RWPE1 (cell line): ENCODE measurements around the gene TPSAB1.

Experiments used
- CTCF ChIA-PET: fragments of 350-600 bp; sonication (Branson Sonifier 250); formaldehyde crosslinking; extraction: SDS; loops from one replicate; lab custom pipeline; 2021; lab: Yijun Ruan, JAX
- POLR2A ChIA-PET: fragments of 400-600 bp; formaldehyde crosslinking; extraction: SDS; loops from one replicate; lab custom pipeline; 2020; ENCODE audit warnings: antibody characterized with exemption; ENCODE audit not compliant: low non-redundant PET; lab: Yijun Ruan, JAX
- DNase-seq: peaks from one replicate; pipeline ENCODE4 v3.0.0; 2012; ENCODE audit warnings: low spot score
- H3K27ac ChIP-seq: fragments of 450-650 bp; 2 replicates; pipeline ENCODE4 v1.5.1; 2017
- CTCF ChIP-seq: fragments of 450-650 bp; conservative IDR thresholded peaks from 2 replicates; pipeline ENCODE4 v1.5.1; 2017; ENCODE audit warnings: low read depth, mild to moderate bottlenecking

Gene TPSAB1

DNA sequence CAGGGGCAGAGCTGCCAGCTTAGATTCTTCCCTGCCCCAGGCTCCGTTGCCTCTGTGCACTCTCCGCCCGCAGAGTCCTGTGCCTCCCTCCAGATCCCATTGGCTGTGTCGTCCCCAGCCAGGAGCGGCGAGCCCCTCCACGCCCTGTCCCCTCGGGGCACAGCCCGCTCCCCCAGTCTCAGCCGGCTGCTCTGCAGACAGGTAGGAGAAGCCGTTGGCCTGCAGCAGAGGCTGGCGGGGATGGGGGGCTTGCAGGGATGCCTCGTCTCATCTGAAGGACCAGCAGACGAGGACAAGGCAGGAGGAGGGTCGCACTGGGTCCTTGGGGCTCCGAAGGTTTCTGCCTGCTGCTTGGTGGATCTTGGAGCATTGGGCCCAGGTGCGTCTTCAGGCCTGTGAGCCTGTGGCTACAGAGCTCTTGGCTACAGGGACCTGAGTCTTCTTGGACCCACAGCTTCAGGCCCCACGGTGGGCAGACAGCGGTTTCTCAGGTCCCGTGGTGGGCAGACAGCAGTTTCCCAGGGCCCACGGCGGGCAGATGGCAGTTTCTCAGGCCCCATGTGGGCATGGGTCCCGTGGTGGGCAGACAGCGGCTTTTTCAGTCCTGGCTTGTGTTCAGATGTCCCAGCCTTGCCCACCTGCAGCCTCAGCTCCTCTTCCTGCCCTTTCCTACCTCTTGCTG is 21.4 kb upstream of the TPSAB1 start:
- POLR2A ChIA-PET = no interaction called here

GRCh38 chr16:1220098-1220728 is 20.3 kb upstream of the TPSAB1 start:
- ChIA-PET POLR2A (no interaction called here), CTCF (no interaction called here)
- no peak for TF ChIP-seq CTCF
- no peak overlapping the region for H3K27ac ChIP-seq
- DNase-seq = no peak

More for the DNA sequence above, 21.4 kb upstream of the TPSAB1 start:
- no peak for TF ChIP-seq CTCF
- CTCF ChIA-PET = interaction anchor here (0.7 kb wide), 1 partner anchor 25 kb away, joined by 3 read pairs; no protein-coding TSS in a partner anchor
- H3K27ac ChIP-seq = no peak overlapping the region
- DNase-seq = no peak

DNA sequence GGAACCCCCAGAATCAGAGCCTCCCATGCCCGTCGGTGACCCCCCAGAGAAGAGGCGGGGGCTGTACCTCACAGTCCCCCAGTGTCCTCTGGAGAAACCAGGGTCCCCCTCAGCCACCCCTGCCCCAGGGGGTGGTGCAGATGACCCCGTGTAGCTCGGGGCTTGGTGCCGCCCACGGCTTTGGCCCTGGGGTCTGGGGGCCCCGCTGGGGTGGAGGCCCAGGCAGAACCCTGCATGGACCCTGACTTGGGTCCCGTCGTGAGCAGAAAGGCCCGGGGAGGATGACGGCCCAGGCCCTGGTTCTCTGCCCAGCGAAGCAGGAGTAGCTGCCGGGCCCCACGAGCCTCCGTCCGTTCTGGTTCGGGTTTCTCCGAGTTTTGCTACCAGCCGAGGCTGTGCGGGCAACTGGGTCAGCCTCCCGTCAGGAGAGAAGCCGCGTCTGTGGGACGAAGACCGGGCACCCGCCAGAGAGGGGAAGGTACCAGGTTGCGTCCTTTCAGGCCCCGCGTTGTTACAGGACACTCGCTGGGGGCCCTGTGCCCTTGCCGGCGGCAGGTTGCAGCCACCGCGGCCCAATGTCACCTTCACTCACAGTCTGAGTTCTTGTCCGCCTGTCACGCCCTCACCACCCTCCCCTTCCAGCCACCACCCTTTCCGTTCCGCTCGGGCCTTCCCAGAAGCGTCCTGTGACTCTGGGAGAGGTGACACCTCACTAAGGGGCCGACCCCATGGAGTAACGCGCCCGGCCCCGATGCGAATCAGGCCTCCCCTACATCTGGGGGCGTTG is 19.5 kb upstream of the TPSAB1 start:
- ChIA-PET CTCF (no interaction called here), POLR2A (no interaction called here)
- H3K27ac ChIP-seq = no peak overlapping the region
- no peak for DNase-seq
- TF ChIP-seq CTCF = no peak

DNA sequence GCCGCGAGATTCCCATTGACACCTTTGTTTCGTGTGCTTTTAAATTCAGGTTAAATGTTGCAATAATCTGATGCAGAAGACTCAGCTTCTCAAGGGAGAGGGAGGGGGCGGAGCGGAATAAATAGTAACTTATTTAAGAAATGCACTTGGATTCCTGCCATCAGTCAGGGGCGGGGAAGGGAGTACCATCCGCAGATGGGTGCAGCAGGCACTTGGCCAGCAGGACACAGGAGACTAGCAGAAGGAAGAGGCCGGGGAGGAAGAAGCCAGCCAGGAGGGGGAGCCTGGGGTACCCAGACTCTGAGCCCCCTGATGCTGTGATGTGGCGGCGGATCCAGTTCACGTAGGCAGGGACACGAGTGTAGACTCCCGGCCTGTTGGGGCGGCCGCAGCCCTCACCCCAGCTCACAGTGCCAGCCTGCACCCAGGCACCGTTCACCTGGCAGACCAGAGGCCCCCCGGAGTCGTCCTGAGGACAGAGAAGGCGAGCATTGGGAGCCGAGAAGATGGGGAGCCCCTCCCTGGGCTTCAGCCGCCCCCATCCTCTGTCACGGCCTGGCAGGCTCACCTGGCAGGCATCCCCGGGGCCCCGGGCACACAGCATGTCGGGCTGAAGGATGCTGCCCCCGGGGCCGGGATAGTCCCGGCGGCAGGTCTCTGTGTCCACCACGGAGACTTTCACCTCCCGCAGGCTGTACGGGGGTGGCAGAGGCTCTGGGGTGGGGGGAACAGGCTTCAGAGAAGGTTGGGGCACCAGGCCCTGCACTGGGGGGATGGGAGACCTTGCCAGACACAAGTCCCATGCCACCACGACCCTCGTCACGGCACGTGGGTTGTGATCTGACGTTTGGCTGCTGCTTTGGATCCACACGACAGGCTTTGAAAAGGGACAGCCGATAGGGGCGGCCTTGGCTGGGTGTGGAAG is 18.6 kb upstream of the TPSAB1 start:
- POLR2A ChIA-PET = no interaction called here
- H3K27ac ChIP-seq = no peak overlapping the region
- no peak for DNase-seq
- TF ChIP-seq CTCF = no peak
- CTCF ChIA-PET = no interaction called here

DNA sequence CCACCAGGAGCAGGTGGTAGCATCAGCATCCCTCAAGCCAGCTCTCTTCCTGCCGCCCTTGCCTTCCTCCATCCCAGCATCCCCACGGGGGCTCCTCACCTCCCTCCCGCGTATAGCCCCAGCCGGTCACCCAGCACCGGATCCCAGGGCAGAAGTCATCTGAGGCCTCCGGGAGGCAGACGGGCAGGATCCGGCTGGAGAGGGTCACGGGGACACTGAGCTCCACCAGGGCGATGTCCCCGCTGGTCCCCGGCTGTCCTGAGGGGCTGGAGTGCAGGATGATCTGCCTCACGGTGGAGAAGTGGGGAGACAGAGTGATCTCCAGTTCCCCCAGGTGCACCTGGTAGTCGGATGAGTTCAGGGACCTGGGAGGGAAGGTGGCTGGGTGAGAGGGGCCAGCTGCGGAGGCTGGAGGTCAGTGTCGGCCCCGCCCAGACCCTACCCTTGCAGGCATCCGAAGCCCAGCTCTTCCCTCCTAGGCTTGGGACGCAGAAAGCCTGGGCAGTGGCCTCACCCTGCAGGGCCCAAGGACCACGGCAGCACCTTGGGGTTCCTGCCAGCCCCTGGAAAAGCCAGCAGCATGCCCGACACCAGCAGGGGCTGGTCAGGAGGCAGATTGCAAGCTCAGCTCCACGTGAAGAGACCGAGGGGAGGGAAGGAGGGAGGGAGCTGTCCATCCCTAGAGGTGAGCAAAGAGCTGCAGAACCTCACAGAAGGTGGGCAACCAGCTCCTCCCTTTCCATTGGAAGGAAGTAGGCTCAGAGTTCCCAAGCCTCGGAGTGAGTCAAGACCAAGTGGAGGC is 17.8 kb upstream of the TPSAB1 start:
- H3K27ac ChIP-seq = no peak overlapping the region
- DNase-seq = no peak
- TF ChIP-seq CTCF = no peak
- POLR2A ChIA-PET = no interaction called here
- CTCF ChIA-PET = no interaction called here
